Stomach (tissue), 9 donors: ENCODE measurements around the gene SCRN1. TPM values are rescaled to one million over a fixed set of nuclear protein-coding genes. Genes with fewer than 3 reads are reported as not detected.
"Not testable (repeated sequence)": the region's sequence is repeated elsewhere in the genome, so short reads cannot be mapped to it uniquely, and the experiment has no call there.

Experiments used
- DNase-seq, 2 donors: peaks; one replicate each; pipeline versions ENCODE4 v3.0.0 to v3.0.0-alpha.2; 2013 to 2019
- H3K27ac ChIP-seq, 5 donors: fragments of 200-600 bp in 4 of 5; sonication (generic) in 4 of 5; one replicate each; pipeline ENCODE4 v1.5.1; 2013 to 2019; ENCODE audit warnings: mild to moderate bottlenecking in 1 of 5, moderate library complexity in 1 of 5
- H3K27me3 ChIP-seq, 3 donors: fragments of 200-600 bp; sonication (generic); one replicate each; pipeline ENCODE4 v1.5.1; 2017 to 2019; ENCODE audit warnings: mixed run types in 1 of 3
- H3K36me3 ChIP-seq, 4 donors: fragments of 200-600 bp; sonication (generic); 1 replicate in 3 of 4; 2 replicates in 1 of 4; pipeline ENCODE4 v1.5.1; 2016 to 2019
- H3K4me1 ChIP-seq, 4 donors: fragments of 200-600 bp; sonication (generic); one replicate each; pipeline ENCODE4 v1.5.1; 2016 to 2019
- H3K4me3 ChIP-seq, 4 donors: fragments of 200-600 bp; sonication (generic) in 3 of 4; one replicate each; pipeline ENCODE4 v1.5.1; 2016 to 2019; ENCODE audit warnings: mild to moderate bottlenecking in 1 of 4
- H3K9me3 ChIP-seq, 4 donors: fragments of 200-600 bp; sonication (generic); one replicate each; pipeline ENCODE4 v1.5.1; 2016 to 2019
- EP300 ChIP-seq: sonication (generic); formaldehyde crosslinking; IDR thresholded peaks from one replicate; pipeline ENCODE4 v1.6.1; 2017; ENCODE audit warnings: antibody characterized with exemption
- POLR2A ChIP-seq, 4 donors: fragments of 450-650 bp; IDR thresholded peaks; one replicate each; pipeline ENCODE4 v1.6.1; 2016; ENCODE audit warnings: antibody characterized with exemption in 4 of 4, control low read depth in 2 of 4, mild to moderate bottlenecking in 1 of 4, moderate library complexity in 1 of 4
- POLR2AphosphoS5 ChIP-seq, 3 donors: sonication (generic); formaldehyde crosslinking; IDR thresholded peaks; one replicate each; pipeline ENCODE4 v1.6.1; 2016; ENCODE audit warnings: antibody characterized with exemption in 3 of 3
- WGBS, 5 donors: extraction: QIAGEN DNeasy Blood & Tissue Kit in 3 of 5; methylation state at CpG; one replicate each; pipeline versions ENCODE4 v1.1.5 to v1.1.7; 2013 to 2018; 5-methylcytosine and 5-hydroxymethylcytosine counted together
- intact Hi-C: fragments of 100-400 bp; cut with DNase I; formaldehyde crosslinking; loops from one replicate; pipeline ENCODE4 v1.15.1; 2023; ENCODE audit warnings: low total_unique reads
- polyA plus RNA-seq, 3 donors: library from polyadenylated mRNA; stranded (reverse); fragments of 200-250 nt; gene quantifications; one replicate each; pipeline ENCODE4 v1.2.3, GENCODE V29; 2013
- total RNA-seq, 5 donors: library from RNA; depleted of rRNA; stranded (reverse); fragments of >200 nt; gene quantifications; one replicate each; pipeline versions ENCODE4 v1.1.0 to v1.2.3, GENCODE V29; 2014 to 2016
- TF ChIP-seq, protein P1 (sequence below), 7 experiments: fragments of 450-650 bp in 4 of 7; fragments of 200-600 bp in 3 of 7; sonication (generic) in 3 of 7; IDR thresholded peaks; one replicate each; pipeline ENCODE4 v1.5.1; 2016 to 2019; ENCODE audit warnings: antibody characterized with exemption in 7 of 7, control low read depth in 2 of 7, mild to moderate bottlenecking in 1 of 7
- donor health status: healthy with polysubstance abuse.
- donor health status: Bipolar disorder and iron deficiency.
- donor health status: healthy.

SCRN1 gene
- total and polyA plus RNA-seq, 8 donors, result 0.87 to 57.2 (median 22.9) TPM

DNA sequence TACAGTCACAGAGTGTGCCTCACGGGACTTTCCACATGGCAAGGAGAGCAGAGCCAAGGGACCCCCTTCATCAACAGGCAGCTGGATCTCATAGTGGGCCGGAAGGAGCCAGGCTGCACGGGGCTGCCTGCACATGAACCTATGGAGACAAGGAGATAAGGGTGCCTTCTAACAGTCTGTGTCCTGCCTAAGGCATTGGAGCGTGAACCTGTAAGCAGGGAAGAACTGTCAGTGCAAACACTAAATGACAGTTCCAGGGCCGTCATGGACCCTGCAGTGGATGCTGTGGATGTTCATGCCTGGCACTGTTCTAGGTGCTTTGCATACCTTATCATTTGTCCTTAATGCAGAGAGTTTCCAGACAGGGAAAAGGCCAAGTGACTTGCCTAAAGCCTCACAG is 97.4 kb downstream of the SCRN1 start:
- Histone ChIP-seq H3K4me1 (peaks cover 0 to 11% (median 0%) of the 10 kb centered on the region in 4 donors), H3K27me3 (no peaks in the 10 kb centered on the region), H3K36me3 (peaks cover 0 to 50% (median 15%) of the 10 kb centered on the region in 4 donors), H3K9me3 (no peaks in the 10 kb centered on the region), H3K4me3 (no peak overlapping the region), H3K27ac (no peak overlapping the region)
- intact Hi-C loops, result no loop called here
- WGBS, 5 donors, result 92 to 97% (median 92%) methylated on average over 5 of the region's 5 CpGs
- no peak for DNase-seq
- TF ChIP-seq POLR2A (IDR thresholded peaks at IDR 0.05) (no peak), POLR2AphosphoS5 (IDR thresholded peaks at IDR 0.05) (no peak), EP300 (no peak)
- TF ChIP-seq, protein P1, sequence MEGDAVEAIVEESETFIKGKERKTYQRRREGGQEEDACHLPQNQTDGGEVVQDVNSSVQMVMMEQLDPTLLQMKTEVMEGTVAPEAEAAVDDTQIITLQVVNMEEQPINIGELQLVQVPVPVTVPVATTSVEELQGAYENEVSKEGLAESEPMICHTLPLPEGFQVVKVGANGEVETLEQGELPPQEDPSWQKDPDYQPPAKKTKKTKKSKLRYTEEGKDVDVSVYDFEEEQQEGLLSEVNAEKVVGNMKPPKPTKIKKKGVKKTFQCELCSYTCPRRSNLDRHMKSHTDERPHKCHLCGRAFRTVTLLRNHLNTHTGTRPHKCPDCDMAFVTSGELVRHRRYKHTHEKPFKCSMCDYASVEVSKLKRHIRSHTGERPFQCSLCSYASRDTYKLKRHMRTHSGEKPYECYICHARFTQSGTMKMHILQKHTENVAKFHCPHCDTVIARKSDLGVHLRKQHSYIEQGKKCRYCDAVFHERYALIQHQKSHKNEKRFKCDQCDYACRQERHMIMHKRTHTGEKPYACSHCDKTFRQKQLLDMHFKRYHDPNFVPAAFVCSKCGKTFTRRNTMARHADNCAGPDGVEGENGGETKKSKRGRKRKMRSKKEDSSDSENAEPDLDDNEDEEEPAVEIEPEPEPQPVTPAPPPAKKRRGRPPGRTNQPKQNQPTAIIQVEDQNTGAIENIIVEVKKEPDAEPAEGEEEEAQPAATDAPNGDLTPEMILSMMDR (IDR thresholded peaks at IDR 0.05), result no peak

DNA sequence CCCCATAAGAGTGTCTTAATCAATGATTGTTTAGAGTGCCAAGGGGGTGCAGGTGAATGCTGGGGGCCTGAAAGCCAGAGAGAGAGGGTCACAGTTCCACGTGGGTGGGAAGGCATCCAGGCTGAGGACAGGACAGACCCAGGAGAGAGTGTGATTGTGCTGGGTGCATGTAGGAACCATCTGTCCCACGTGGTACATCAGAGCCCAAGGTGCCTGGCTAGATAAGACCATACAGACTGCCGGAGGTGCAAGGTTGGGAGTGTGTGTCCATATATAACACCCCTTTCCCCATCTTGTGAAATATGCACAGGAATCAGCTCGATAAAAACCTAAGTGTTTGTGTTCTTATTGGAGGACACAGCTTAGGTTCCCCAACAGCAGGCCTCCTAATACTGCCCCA is 97.8 kb downstream of the SCRN1 start:
- no peak for DNase-seq
- TF ChIP-seq POLR2A (IDR thresholded peaks at IDR 0.05), result no peak
- TF ChIP-seq, protein P1 (IDR thresholded peaks at IDR 0.05), result no peak
- TF ChIP-seq EP300, result no peak
- no peak for TF ChIP-seq POLR2AphosphoS5 (IDR thresholded peaks at IDR 0.05)
- H3K4me3 ChIP-seq, result no peak overlapping the region
- peaks cover 0 to 50% (median 15%) of the 10 kb centered on the region in 4 donors for H3K36me3 ChIP-seq
- WGBS, 5 donors, result 78 to 85% (median 84%) methylated on average over 4 of the region's 4 CpGs
- peaks cover 0 to 11% (median 0%) of the 10 kb centered on the region in 4 donors for H3K4me1 ChIP-seq
- no peak overlapping the region for H3K27ac ChIP-seq
- no peaks in the 10 kb centered on the region for H3K9me3 ChIP-seq
- intact Hi-C loops, result no loop called here
- H3K27me3 ChIP-seq, result no peaks in the 10 kb centered on the region

DNA sequence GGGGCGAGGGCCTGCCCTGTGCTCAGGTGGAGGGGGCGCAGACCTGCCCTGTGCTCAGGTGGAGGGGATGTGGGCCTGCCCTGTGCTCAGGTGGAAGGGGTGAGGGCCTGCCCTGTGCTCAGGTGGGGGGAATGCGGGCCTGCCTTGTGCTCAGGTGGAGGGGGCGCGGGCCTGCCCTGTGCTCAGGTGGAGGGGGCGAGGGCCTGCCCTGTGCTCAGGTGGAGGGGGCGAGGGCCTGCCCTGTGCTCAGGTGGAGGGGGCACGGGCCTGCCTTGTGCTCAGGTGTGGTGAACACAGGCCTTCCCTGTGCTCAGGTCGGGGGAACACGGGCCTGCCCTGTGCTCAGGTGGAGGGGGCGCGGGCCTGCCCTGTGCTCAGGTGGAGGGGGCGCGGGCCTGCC is 98.8 kb downstream of the SCRN1 start:
- intact Hi-C loops, H3K9me3 ChIP-seq, H3K4me3 ChIP-seq, DNase-seq, H3K27ac ChIP-seq, H3K27me3 ChIP-seq: not testable (repeated sequence)
- WGBS, 5 donors, result 61 to 93% (median 73%) methylated on average over 4 to 12 of the region's 14 CpGs
- H3K36me3 ChIP-seq, result peaks cover 0 to 50% (median 15%) of the 10 kb centered on the region in 4 donors
- H3K4me1 ChIP-seq, result peaks cover 0 to 11% (median 0%) of the 10 kb centered on the region in 4 donors

DNA sequence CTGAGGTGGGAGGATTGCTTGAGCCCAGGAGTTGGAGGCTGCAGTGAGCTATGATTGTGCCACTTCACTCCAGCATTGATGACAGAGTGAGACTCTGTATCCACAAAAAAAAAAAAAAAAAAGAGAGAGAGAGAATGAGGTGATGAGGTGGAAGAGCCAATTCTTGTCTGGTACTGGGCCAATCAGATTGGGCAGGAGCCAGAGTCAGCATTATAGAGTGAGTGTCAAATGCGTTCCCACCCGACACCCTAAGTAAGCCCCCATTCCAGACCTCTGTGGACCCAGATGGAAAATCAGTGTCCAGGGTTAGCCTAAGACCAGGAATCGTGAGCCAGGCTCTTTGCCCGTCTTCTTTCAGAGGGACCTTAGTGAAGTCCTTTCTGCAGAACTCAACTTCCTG is 99.3 kb downstream of the SCRN1 start:
- H3K9me3 ChIP-seq, result no peaks in the 10 kb centered on the region
- peaks cover 0 to 16% (median 2%) of the 10 kb centered on the region in 4 donors for H3K4me1 ChIP-seq
- intact Hi-C loops, result no loop called here
- no peak for TF ChIP-seq POLR2A (IDR thresholded peaks at IDR 0.05)
- no peak for TF ChIP-seq POLR2AphosphoS5 (IDR thresholded peaks at IDR 0.05)
- no peak for TF ChIP-seq EP300
- TF ChIP-seq, protein P1 (IDR thresholded peaks at IDR 0.05), result no peak
- no peak overlapping the region for H3K4me3 ChIP-seq
- WGBS, 5 donors, result 73 to 86% (median 82%) methylated on average over 3 to 4 of the region's 4 CpGs
- H3K36me3 ChIP-seq, result peaks cover 0 to 45% (median 15%) of the 10 kb centered on the region in 4 donors
- DNase-seq, result no peak
- H3K27ac ChIP-seq, result no peak overlapping the region
- H3K27me3 ChIP-seq, result no peaks in the 10 kb centered on the region

DNA sequence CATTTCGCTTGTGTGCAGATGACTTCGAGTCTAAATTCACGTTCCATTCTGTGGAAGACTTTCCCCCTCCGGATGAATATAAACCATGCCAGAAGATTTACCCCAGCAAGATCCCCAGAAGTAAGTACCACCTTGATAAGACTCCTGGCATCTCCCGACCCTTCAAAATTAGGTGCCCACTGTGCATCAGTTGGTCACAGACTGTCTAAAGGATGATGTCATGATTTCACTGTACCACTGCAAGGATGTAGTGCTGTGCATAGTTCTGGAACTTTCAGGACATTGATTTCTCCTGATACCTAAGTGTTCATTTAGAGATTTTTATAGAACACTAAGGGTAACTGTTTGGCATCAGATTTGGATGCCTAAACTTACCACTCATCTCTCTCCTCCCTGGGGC is 100.3 kb downstream of the SCRN1 start:
- Histone ChIP-seq H3K4me3 (no peak overlapping the region), H3K27me3 (peaks cover 0 to 1% (median 0%) of the 10 kb centered on the region in 3 donors), H3K9me3 (no peaks in the 10 kb centered on the region), H3K4me1 (peaks cover 2 to 25% (median 8%) of the 10 kb centered on the region in 4 donors), H3K27ac (no peak overlapping the region), H3K36me3 (peaks cover 0 to 42% (median 12%) of the 10 kb centered on the region in 4 donors)
- 78 to 95% (median 92%) methylated on average over 4 to 5 of the region's 5 CpGs for WGBS, 5 donors
- no peak for DNase-seq
- intact Hi-C loops, result no loop called here
- no peak for TF ChIP-seq POLR2AphosphoS5 (IDR thresholded peaks at IDR 0.05)
- TF ChIP-seq, protein P1 (IDR thresholded peaks at IDR 0.05), result no peak
- TF ChIP-seq EP300, result no peak
- no peak for TF ChIP-seq POLR2A (IDR thresholded peaks at IDR 0.05)
